PC-3 (cell line): ENCODE results near the gene EIF3A.

ENCODE experiments used
- CTCF ChIP-seq: fragments of 300-600 bp; sonication (generic); conservative IDR thresholded peaks from 2 replicates; pipeline ENCODE4 v1.5.1; 2017; ENCODE audit warnings: antibody characterized with exemption, low read depth, mild to moderate bottlenecking, low read length
- EZH2 ChIP-seq: fragments of 300-600 bp; sonication (generic); IDR thresholded peaks from one replicate; pipeline ENCODE4 v1.6.1; 2017; ENCODE audit warnings: antibody characterized with exemption, mild to moderate bottlenecking, low read length; ENCODE audit not compliant: unreplicated experiment

- TF ChIP-seq CTCF = no peak
- TF ChIP-seq EZH2 = no peak
Observed at GRCh38 chr10:118986815-118987790, 93.5 kb downstream of the EIF3A start.
